IMR-90 (cell line): Measurements from ENCODE around the gene HIVEP3. TPM values are rescaled to one million over a fixed set of nuclear protein-coding genes. Genes with fewer than 3 reads are reported as not detected.

Experiments
- ATAC-seq: fragments of 200-7000 bp; cut with Tn5 transposase; 2 replicates; pipeline ENCODE4 v1.9.1; 2020; ENCODE audit warnings: low read depth, mild to moderate bottlenecking, moderate library complexity
- BruUV-seq: library from RNA; stranded (reverse); fragments of 400-500 nt; replicated peaks from 2 replicates; lab custom pipeline; 2021; lab: Mats Ljungman, UMichigan
- CTCF ChIA-PET: fragments of 300-600 bp; formaldehyde crosslinking; extraction: SDS; loops from one replicate; lab custom pipeline; 2021; ENCODE audit warnings: antibody characterized with exemption; lab: Yijun Ruan, JAX
- POLR2A ChIA-PET: fragments of 300-600 bp; sonication (Branson Sonifier 250); formaldehyde crosslinking; loops from one replicate; lab custom pipeline; 2022; ENCODE audit warnings: antibody characterized with exemption; ENCODE audit not compliant: unreplicated experiment; lab: Charles Lee
- DNase-seq: peaks from one replicate; pipeline ENCODE4 v3.0.0; 2013
- H2AFZ ChIP-seq: replicated peaks from 2 replicates; pipeline ENCODE3; 2013; ENCODE audit warnings: low read length, mild to moderate bottlenecking; ENCODE audit not compliant: poor library complexity
- H2AK5ac ChIP-seq: 2 replicates; pipeline ENCODE4 v1.6.1; 2013; ENCODE audit warnings: low read depth, low read length, inconsistent platforms
- H2AK9ac ChIP-seq: replicated peaks from 2 replicates; pipeline ENCODE3; 2013; ENCODE audit warnings: mild to moderate bottlenecking, low read depth, low read length, moderate library complexity; ENCODE audit not compliant: poor library complexity
- H2BK120ac ChIP-seq: 2 replicates; pipeline ENCODE4 v1.6.1; 2013; ENCODE audit warnings: low read depth, low read length, inconsistent platforms
- H2BK15ac ChIP-seq: 3 replicates; pipeline ENCODE4 v1.6.1; 2013; ENCODE audit warnings: low read depth, low read length, inconsistent platforms
- H2BK20ac ChIP-seq: 2 replicates; pipeline ENCODE4 v1.6.1; 2013; ENCODE audit warnings: low read depth, mild to moderate bottlenecking, inconsistent platforms, low read length, moderate library complexity
- H2BK5ac ChIP-seq: 2 replicates; pipeline ENCODE4 v1.6.1; 2013; ENCODE audit warnings: mild to moderate bottlenecking, low read depth, low read length, inconsistent platforms; ENCODE audit not compliant: poor library complexity, severe bottlenecking
- H3K14ac ChIP-seq: replicated peaks from 2 replicates; pipeline ENCODE4 v1.6.1; 2013; ENCODE audit warnings: low read depth, low read length, inconsistent platforms
- H3K18ac ChIP-seq: 2 replicates; pipeline ENCODE4 v1.6.1; 2013; ENCODE audit warnings: low read depth, low read length, control low read depth
- H3K23ac ChIP-seq: 2 replicates; pipeline ENCODE4 v1.6.1; 2013; ENCODE audit warnings: low read depth, low read length, inconsistent platforms
- H3K27ac ChIP-seq: 2 replicates; pipeline ENCODE4 v1.5.1; 2013; ENCODE audit warnings: mild to moderate bottlenecking, control low read depth, low read length; ENCODE audit not compliant: insufficient read depth
- H3K27me3 ChIP-seq: 2 replicates; pipeline ENCODE4 v1.6.1; 2013; ENCODE audit warnings: low read length; ENCODE audit not compliant: control insufficient read depth, insufficient read depth
- H3K36me3 ChIP-seq: 2 replicates; pipeline ENCODE4 v1.6.1; 2013; ENCODE audit warnings: low read length, mixed read lengths; ENCODE audit not compliant: control insufficient read depth, insufficient read depth
- H3K4ac ChIP-seq: 2 replicates; pipeline ENCODE4 v1.6.1; 2013; ENCODE audit warnings: low read depth, low read length, inconsistent platforms
- H3K4me1 ChIP-seq: 2 replicates; pipeline ENCODE4 v1.6.1; 2013; ENCODE audit warnings: low read length, mixed read lengths; ENCODE audit not compliant: control insufficient read depth, insufficient read depth
- H3K4me2 ChIP-seq: 2 replicates; pipeline ENCODE4 v1.6.1; 2013; ENCODE audit warnings: low read depth, mild to moderate bottlenecking, control low read depth, low read length, moderate library complexity
- H3K4me3 ChIP-seq: 2 replicates; pipeline ENCODE4 v1.5.1; 2013; ENCODE audit warnings: low read depth, mild to moderate bottlenecking, control low read depth, low read length, moderate library complexity; ENCODE audit not compliant: insufficient read depth
- H3K56ac ChIP-seq: 2 replicates; pipeline ENCODE4 v1.6.1; 2013; ENCODE audit warnings: low read length, inconsistent platforms; ENCODE audit not compliant: insufficient read depth; ENCODE audit errors: extremely low read depth
- H3K79me1 ChIP-seq, 2 experiments: 2 replicates each; pipeline ENCODE4 v1.6.1; 2013; ENCODE audit warnings: low read length in 2 of 2, inconsistent platforms in 1 of 2, low read depth in 1 of 2
- H3K9ac ChIP-seq: 2 replicates; pipeline ENCODE4 v1.6.1; 2013; ENCODE audit warnings: low read depth, low read length, control low read depth
- H3K9me1 ChIP-seq: 2 replicates; pipeline ENCODE4 v1.6.1; 2013; ENCODE audit warnings: low read length, inconsistent platforms; ENCODE audit not compliant: insufficient read depth
- H3K9me3 ChIP-seq: 2 replicates; pipeline ENCODE4 v1.6.1; 2013; ENCODE audit warnings: low read length; ENCODE audit not compliant: control insufficient read depth, insufficient read depth
- H4K20me1 ChIP-seq: 2 replicates; pipeline ENCODE4 v1.6.1; 2013; ENCODE audit warnings: low read length, inconsistent platforms; ENCODE audit not compliant: insufficient read depth
- H4K5ac ChIP-seq: 2 replicates; pipeline ENCODE4 v1.6.1; 2013; ENCODE audit warnings: mild to moderate bottlenecking, low read depth, low read length, control low read depth
- H4K8ac ChIP-seq, 2 experiments: 2 replicates each; pipeline ENCODE4 v1.6.1; 2013; ENCODE audit warnings: low read depth in 2 of 2, low read length in 2 of 2, control low read depth in 1 of 2, inconsistent platforms in 1 of 2
- H4K91ac ChIP-seq: 2 replicates; pipeline ENCODE4 v1.6.1; 2013; ENCODE audit warnings: low read depth, low read length, inconsistent platforms; ENCODE audit not compliant: insufficient read depth
- BHLHE40 ChIP-seq: fragments of 150-350 bp; IDR thresholded peaks from 2 replicates; pipeline ENCODE4 v1.6.1; 2016; ENCODE audit warnings: mild to moderate bottlenecking, low read depth, low read length
- ELK1 ChIP-seq: fragments of 150-350 bp; IDR thresholded peaks from 2 replicates; pipeline ENCODE4 v1.6.1; 2016; ENCODE audit warnings: low read depth, mild to moderate bottlenecking, low read length, moderate library complexity, borderline replicate concordance
- FOS ChIP-seq: fragments of 150-350 bp; IDR thresholded peaks from 2 replicates; pipeline ENCODE4 v1.6.1; 2016; ENCODE audit warnings: low read depth, low read length
- MAFK ChIP-seq: IDR thresholded peaks from 2 replicates; pipeline ENCODE4 v1.6.1; 2012; ENCODE audit warnings: low read depth, low read length, improper control_type of control experiment
- MAZ ChIP-seq: IDR thresholded peaks from 2 replicates; pipeline ENCODE4 v1.6.1; 2012; ENCODE audit warnings: low read depth, mild to moderate bottlenecking, low read length, improper control_type of control experiment, moderate library complexity, borderline replicate concordance
- MXI1 ChIP-seq: IDR thresholded peaks from 2 replicates; pipeline ENCODE4 v1.6.1; 2012; ENCODE audit warnings: low read depth, mild to moderate bottlenecking, low read length, moderate library complexity, borderline replicate concordance
- NFE2L2 ChIP-seq: fragments of 150-350 bp; IDR thresholded peaks from 2 replicates; pipeline ENCODE4 v1.6.1; 2016; ENCODE audit warnings: low read depth, mild to moderate bottlenecking, low read length
- RCOR1 ChIP-seq: IDR thresholded peaks from 2 replicates; pipeline ENCODE4 v1.6.1; 2012; ENCODE audit warnings: mild to moderate bottlenecking, low read length, improper control_type of control experiment; ENCODE audit not compliant: insufficient replicate concordance
- SMC3 ChIP-seq: fragments of 150-350 bp; IDR thresholded peaks from 2 replicates; pipeline ENCODE4 v1.6.1; 2016; ENCODE audit warnings: low read depth, mild to moderate bottlenecking, antibody characterized with exemption, low read length, moderate library complexity
- WGBS, 2 experiments: methylation state at CpG; one replicate each; pipeline versions ENCODE4 v1.1.5 to v1.1.7; 2013; ENCODE audit warnings: missing lambda C conversion rate in 2 of 2; ENCODE audit not compliant: insufficient read length in 1 of 2; ENCODE audit errors: extremely low coverage in 2 of 2; 5-methylcytosine and 5-hydroxymethylcytosine counted together
- dilution Hi-C: fragments of 300-500 bp; cut with HindIII; formaldehyde crosslinking; loops from one replicate; pipeline ENCODE4 v1.14.3; 2018; ENCODE audit warnings: low sequenced_read_pairs; ENCODE audit not compliant: unreplicated experiment
- in situ Hi-C: fragments of 300-500 bp; cut with MboI; formaldehyde crosslinking; loops from 3 replicates; pipeline ENCODE4 v1.14.3; 2019; ENCODE audit warnings: low sequenced_read_pairs, inconsistent platforms, mixed read lengths
- intact Hi-C: fragments of 100-400 bp; cut with micrococcal nuclease; formaldehyde crosslinking; loops from 2 replicates; pipeline ENCODE4 v1.10.0; 2022
- polyA plus RNA-seq, 3 experiments: library from polyadenylated mRNA; depleted of rRNA; stranded (reverse); fragments of >200 nt; gene quantifications; 2 replicates each; pipeline ENCODE4 v1.2.3, GENCODE V29; 2012; ENCODE audit warnings: low replicate concordance in 1 of 3
- total RNA-seq: library from RNA; depleted of rRNA; stranded (reverse); fragments of >200 nt; gene quantifications from 2 replicates; pipeline ENCODE4 v1.2.3, GENCODE V29; 2012
- TF ChIP-seq, protein P1 (sequence below): conservative IDR thresholded peaks from 2 replicates; pipeline ENCODE4 v1.5.1; 2012; ENCODE audit warnings: mild to moderate bottlenecking, low read depth, low read length, improper control_type of control experiment
- TF ChIP-seq, protein P2 (sequence below): fragments of 150-350 bp; IDR thresholded peaks from 2 replicates; pipeline ENCODE4 v1.6.1; 2017; ENCODE audit warnings: mild to moderate bottlenecking, antibody characterized with exemption, low read length, low read depth

The HIVEP3 gene
- total and polyA plus RNA-seq, 2 of the 4 experiments (the other 2 are of a cell fraction) = 1.4 to 4.0 TPM

- no peak overlapping the region for H3K4me2 ChIP-seq
- no peak overlapping the region for H2AFZ ChIP-seq
- no peak overlapping the region for H2BK120ac ChIP-seq
- H3K9me3 ChIP-seq = no peaks in the 10 kb centered on the region
- no peak overlapping the region for H3K56ac ChIP-seq
- 92% methylated on average over 5 of the region's 15 CpGs; no CpG with 5 or more reads in 1 of the 2 experiments for WGBS, 2 experiments
- ATAC-seq (no peak), DNase-seq (no peak)
- H4K8ac ChIP-seq = no peak overlapping the region
- no peak overlapping the region for H3K23ac ChIP-seq
- dilution Hi-C loops (no loop called here), in situ Hi-C loops (no loop called here), intact Hi-C loops (no loop called here)
- H3K4me1 ChIP-seq = no peaks in the 10 kb centered on the region
- CTCF ChIA-PET = no interaction called here
- no peak overlapping the region for H2AK5ac ChIP-seq
- no peak overlapping the region for H3K4ac ChIP-seq
- no peaks in the 10 kb centered on the region for H3K79me1 ChIP-seq
- no peak overlapping the region for H2BK20ac ChIP-seq
- H2AK9ac ChIP-seq = no peak overlapping the region
- no peak overlapping the region for H3K18ac ChIP-seq
- no peak for TF ChIP-seq BHLHE40
- TF ChIP-seq NFE2L2 = no peak
- no peak for TF ChIP-seq MAFK
- no peak for TF ChIP-seq SMC3
- TF ChIP-seq RCOR1 = no peak
- TF ChIP-seq, protein P1, sequence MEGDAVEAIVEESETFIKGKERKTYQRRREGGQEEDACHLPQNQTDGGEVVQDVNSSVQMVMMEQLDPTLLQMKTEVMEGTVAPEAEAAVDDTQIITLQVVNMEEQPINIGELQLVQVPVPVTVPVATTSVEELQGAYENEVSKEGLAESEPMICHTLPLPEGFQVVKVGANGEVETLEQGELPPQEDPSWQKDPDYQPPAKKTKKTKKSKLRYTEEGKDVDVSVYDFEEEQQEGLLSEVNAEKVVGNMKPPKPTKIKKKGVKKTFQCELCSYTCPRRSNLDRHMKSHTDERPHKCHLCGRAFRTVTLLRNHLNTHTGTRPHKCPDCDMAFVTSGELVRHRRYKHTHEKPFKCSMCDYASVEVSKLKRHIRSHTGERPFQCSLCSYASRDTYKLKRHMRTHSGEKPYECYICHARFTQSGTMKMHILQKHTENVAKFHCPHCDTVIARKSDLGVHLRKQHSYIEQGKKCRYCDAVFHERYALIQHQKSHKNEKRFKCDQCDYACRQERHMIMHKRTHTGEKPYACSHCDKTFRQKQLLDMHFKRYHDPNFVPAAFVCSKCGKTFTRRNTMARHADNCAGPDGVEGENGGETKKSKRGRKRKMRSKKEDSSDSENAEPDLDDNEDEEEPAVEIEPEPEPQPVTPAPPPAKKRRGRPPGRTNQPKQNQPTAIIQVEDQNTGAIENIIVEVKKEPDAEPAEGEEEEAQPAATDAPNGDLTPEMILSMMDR = no peak
- TF ChIP-seq FOS = no peak
- no peak for TF ChIP-seq ELK1
- TF ChIP-seq MAZ = no peak
- TF ChIP-seq, protein P2, sequence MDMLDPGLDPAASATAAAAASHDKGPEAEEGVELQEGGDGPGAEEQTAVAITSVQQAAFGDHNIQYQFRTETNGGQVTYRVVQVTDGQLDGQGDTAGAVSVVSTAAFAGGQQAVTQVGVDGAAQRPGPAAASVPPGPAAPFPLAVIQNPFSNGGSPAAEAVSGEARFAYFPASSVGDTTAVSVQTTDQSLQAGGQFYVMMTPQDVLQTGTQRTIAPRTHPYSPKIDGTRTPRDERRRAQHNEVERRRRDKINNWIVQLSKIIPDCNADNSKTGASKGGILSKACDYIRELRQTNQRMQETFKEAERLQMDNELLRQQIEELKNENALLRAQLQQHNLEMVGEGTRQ = no peak
- TF ChIP-seq MXI1 = no peak
- H2BK15ac ChIP-seq = no peak overlapping the region
- no peak overlapping the region for H4K5ac ChIP-seq
- no peaks in the 10 kb centered on the region for H4K20me1 ChIP-seq
- H3K9me1 ChIP-seq = 0 out of 2 replicates have a peak, but pooled peaks cover 1% of the 10 kb centered on the region
- no peak overlapping the region for H2BK5ac ChIP-seq
- no TSS peak for BruUV-seq
- H3K27ac ChIP-seq = no peak overlapping the region
- H3K14ac ChIP-seq = no peak overlapping the region
- POLR2A ChIA-PET = no interaction called here
- no peak overlapping the region for H3K4me3 ChIP-seq
- H3K36me3 ChIP-seq = no peaks in the 10 kb centered on the region
- H3K27me3 ChIP-seq = no peaks in the 10 kb centered on the region
- no peak overlapping the region for H3K9ac ChIP-seq
- H4K91ac ChIP-seq = no peak overlapping the region
Observed at GRCh38 chr1:41520951-41521752, 397.6 kb downstream of the HIVEP3 start.
